Progenitor cell of endocrine pancreas (in vitro differentiated cells): ENCODE measurements around the gene EZR. TPM values are rescaled to one million over a fixed set of nuclear protein-coding genes. Genes with fewer than 3 reads are reported as not detected.

Source experiments
- DNase-seq: peaks from one replicate; pipeline ENCODE4 v3.0.0; 2021; ENCODE audit warnings: low spot score; ENCODE audit not compliant: unreplicated experiment
- H3K27ac Mint-ChIP-seq: 2 replicates; pipeline ENCODE4 v1.8.0; 2021; ENCODE audit warnings: mild to moderate bottlenecking, moderate library complexity, mixed read lengths
- H3K27me3 Mint-ChIP-seq: 2 replicates; pipeline ENCODE4 v1.8.0; 2021; ENCODE audit warnings: mixed read lengths
- H3K36me3 Mint-ChIP-seq: 2 replicates; pipeline ENCODE4 v1.8.0; 2022; ENCODE audit warnings: mixed read lengths; ENCODE audit not compliant: insufficient read depth
- H3K4me1 Mint-ChIP-seq: 2 replicates; pipeline ENCODE4 v1.8.0; 2021; ENCODE audit warnings: low read depth, mixed read lengths
- H3K4me3 Mint-ChIP-seq: 2 replicates; pipeline ENCODE4 v1.8.0; 2021; ENCODE audit warnings: low read depth, mild to moderate bottlenecking, moderate library complexity, mixed read lengths
- H3K9me3 Mint-ChIP-seq: 2 replicates; pipeline ENCODE4 v1.8.0; 2021; ENCODE audit warnings: low read depth, mixed read lengths
- CTCF ChIP-seq: fragments of 200-600 bp; sonication (generic); IDR thresholded peaks from one replicate; pipeline ENCODE4 v1.5.0; 2021; ENCODE audit warnings: antibody characterized with exemption, mild to moderate bottlenecking; ENCODE audit not compliant: unreplicated experiment
- total RNA-seq: library from RNA; stranded (reverse); gene quantifications from 2 replicates; pipeline ENCODE4 v1.2.1, GENCODE V29; 2021

EZR gene
- total RNA-seq, 1 donor from 2014 or later: 258 TPM

- Mint-ChIP-seq H3K27me3 (peaks cover 3% of the 10 kb centered on the region), H3K9me3 (no peaks in the 10 kb centered on the region), H3K4me3 (no peak overlapping the region), H3K4me1 (peaks cover 15% of the 10 kb centered on the region), H3K36me3 (no peaks in the 10 kb centered on the region), H3K27ac (no peak overlapping the region)
- no peak for TF ChIP-seq CTCF
- no peak for DNase-seq
Observed at GRCh38 chr6:158752613-158753012, 66.6 kb downstream of the EZR start.

- Mint-ChIP-seq H3K4me3 (no peak overlapping the region), H3K36me3 (no peaks in the 10 kb centered on the region), H3K9me3 (no peaks in the 10 kb centered on the region), H3K4me1 (peaks cover 11% of the 10 kb centered on the region), H3K27ac (peak overlapping the region; percentile 87), H3K27me3 (no peaks in the 10 kb centered on the region)
- no peak for DNase-seq
- TF ChIP-seq CTCF: no peak
Observed at GRCh38 chr6:158751921-158752320, 67.2 kb downstream of the EZR start.

- H3K4me1 Mint-ChIP-seq: peaks cover 11% of the 10 kb centered on the region
- H3K27ac Mint-ChIP-seq: no peak overlapping the region
- no peaks in the 10 kb centered on the region for H3K36me3 Mint-ChIP-seq
- no peaks in the 10 kb centered on the region for H3K9me3 Mint-ChIP-seq
- no peaks in the 10 kb centered on the region for H3K27me3 Mint-ChIP-seq
- no peak overlapping the region for H3K4me3 Mint-ChIP-seq
- no peak for DNase-seq
- TF ChIP-seq CTCF: no peak
Observed at GRCh38 chr6:158751224-158751623, 67.9 kb downstream of the EZR start.

DNA sequence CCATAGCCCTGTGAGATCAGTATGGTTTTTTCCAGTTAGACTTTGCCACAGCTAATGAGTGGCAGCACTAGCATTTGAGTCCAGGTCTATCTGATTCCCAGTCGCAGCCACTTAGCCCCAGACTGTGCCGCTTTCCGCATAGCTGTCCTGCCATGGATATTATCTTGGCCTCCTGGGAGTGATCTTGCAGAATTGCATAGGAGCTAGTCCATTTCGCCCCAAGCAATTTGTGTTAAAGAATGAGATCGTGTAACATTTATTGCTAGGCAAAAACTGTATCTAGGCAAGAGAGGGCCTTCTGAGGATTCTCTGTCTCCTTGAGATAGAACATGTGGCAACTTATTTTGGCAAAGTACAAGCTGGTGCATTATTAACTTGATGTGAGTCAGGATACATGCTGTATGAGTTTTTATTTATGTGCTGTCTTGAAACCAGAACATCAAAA lies 74.2 kb downstream of the EZR start:
- no peak overlapping the region for H3K4me3 Mint-ChIP-seq

GRCh38 chr6:158743033-158743651 lies 76.0 kb downstream of the EZR start:
- Mint-ChIP-seq H3K4me3 (no peak overlapping the region), H3K27ac (no peak overlapping the region), H3K4me1 (peaks cover 7% of the 10 kb centered on the region), H3K36me3 (no peaks in the 10 kb centered on the region), H3K9me3 (peaks cover 6% of the 10 kb centered on the region), H3K27me3 (no peaks in the 10 kb centered on the region)
- no peak for TF ChIP-seq CTCF
- DNase-seq: no peak

More for the DNA sequence above, 74.2 kb downstream of the EZR start:
- Mint-ChIP-seq H3K9me3 (no peaks in the 10 kb centered on the region), H3K4me1 (peaks cover 7% of the 10 kb centered on the region), H3K27me3 (no peaks in the 10 kb centered on the region), H3K36me3 (no peaks in the 10 kb centered on the region), H3K27ac (no peak overlapping the region)
- DNase-seq: no peak
- TF ChIP-seq CTCF: no peak
